PFSK-1 (cell line): Measurements from ENCODE around the gene FGD2.

Experiments
- FOXP2 ChIP-seq: optimal IDR thresholded peaks from 2 replicates; pipeline ENCODE3; 2011; ENCODE audit warnings: borderline replicate concordance, control low read depth, inconsistent platforms; ENCODE audit not compliant: insufficient read depth; ENCODE audit errors: extremely low read length, extremely low read depth
- POLR2AphosphoS5 ChIP-seq: IDR thresholded peaks from 2 replicates; pipeline ENCODE4 v1.6.1; 2012; ENCODE audit warnings: low read depth, mild to moderate bottlenecking, control low read depth, low read length, moderate library complexity
- SIN3A ChIP-seq: IDR thresholded peaks from 2 replicates; pipeline ENCODE4 v1.6.1; 2012; ENCODE audit warnings: mild to moderate bottlenecking, low read length, moderate library complexity, borderline replicate concordance; ENCODE audit not compliant: insufficient read depth
- TAF1 ChIP-seq: IDR thresholded peaks from 2 replicates; pipeline ENCODE4 v1.6.1; 2012; ENCODE audit warnings: low read length, control low read depth, borderline replicate concordance; ENCODE audit not compliant: insufficient read depth
- TF ChIP-seq, protein P1 (sequence below), 2 experiments: IDR thresholded peaks; 2 replicates each; pipeline versions ENCODE4 v1.6.1 to v1.8.0; 2011 to 2012; ENCODE audit warnings: low read depth in 2 of 2, low read length in 2 of 2, control low read depth in 1 of 2, inconsistent platforms in 1 of 2, mild to moderate bottlenecking in 1 of 2, moderate library complexity in 1 of 2; ENCODE audit not compliant: insufficient read depth in 1 of 2

FGD2 gene

DNA sequence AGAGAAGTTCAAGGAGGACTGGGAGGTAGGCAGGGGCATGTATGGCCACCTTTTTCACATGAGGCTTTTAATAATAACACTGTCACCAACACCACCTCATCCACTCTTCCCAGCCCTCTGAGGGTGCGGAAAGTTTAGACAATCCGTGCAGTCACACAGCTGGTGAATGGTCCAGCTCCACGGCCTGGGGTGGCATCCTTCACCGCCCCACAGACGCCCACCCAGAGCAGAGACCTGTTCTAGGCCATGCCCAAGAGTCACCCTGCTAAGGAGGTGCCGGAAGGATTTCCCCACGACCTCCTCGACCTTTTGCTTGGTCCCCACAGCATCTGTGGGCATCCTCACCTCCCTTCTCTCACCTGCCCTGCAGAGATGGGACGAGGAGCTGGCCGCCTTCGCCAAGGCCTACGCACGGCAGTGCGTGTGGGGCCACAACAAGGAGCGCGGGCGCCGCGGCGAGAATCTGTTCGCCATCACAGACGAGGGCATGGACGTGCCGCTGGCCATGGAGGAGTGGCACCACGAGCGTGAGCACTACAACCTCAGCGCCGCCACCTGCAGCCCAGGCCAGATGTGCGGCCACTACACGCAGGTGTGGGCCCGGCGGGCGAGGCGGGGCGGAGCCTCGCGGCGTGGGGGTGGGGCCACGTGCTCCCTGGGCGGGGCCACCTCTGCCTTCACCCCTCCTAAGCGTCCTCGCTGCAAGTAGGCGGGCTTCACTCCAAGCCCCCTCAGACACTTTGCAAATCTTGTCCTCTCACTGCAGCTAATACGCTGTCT is 46.5 kb upstream of the FGD2 start:
- TF ChIP-seq TAF1 (no peak), POLR2AphosphoS5 (no peak)
- TF ChIP-seq, protein P1, sequence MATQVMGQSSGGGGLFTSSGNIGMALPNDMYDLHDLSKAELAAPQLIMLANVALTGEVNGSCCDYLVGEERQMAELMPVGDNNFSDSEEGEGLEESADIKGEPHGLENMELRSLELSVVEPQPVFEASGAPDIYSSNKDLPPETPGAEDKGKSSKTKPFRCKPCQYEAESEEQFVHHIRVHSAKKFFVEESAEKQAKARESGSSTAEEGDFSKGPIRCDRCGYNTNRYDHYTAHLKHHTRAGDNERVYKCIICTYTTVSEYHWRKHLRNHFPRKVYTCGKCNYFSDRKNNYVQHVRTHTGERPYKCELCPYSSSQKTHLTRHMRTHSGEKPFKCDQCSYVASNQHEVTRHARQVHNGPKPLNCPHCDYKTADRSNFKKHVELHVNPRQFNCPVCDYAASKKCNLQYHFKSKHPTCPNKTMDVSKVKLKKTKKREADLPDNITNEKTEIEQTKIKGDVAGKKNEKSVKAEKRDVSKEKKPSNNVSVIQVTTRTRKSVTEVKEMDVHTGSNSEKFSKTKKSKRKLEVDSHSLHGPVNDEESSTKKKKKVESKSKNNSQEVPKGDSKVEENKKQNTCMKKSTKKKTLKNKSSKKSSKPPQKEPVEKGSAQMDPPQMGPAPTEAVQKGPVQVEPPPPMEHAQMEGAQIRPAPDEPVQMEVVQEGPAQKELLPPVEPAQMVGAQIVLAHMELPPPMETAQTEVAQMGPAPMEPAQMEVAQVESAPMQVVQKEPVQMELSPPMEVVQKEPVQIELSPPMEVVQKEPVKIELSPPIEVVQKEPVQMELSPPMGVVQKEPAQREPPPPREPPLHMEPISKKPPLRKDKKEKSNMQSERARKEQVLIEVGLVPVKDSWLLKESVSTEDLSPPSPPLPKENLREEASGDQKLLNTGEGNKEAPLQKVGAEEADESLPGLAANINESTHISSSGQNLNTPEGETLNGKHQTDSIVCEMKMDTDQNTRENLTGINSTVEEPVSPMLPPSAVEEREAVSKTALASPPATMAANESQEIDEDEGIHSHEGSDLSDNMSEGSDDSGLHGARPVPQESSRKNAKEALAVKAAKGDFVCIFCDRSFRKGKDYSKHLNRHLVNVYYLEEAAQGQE (IDR thresholded peaks at IDR 0.05; ENCODE audit: insufficient read depth in 1 of 2, low read depth in 2 of 2, low read length in 2 of 2): no peak

DNA sequence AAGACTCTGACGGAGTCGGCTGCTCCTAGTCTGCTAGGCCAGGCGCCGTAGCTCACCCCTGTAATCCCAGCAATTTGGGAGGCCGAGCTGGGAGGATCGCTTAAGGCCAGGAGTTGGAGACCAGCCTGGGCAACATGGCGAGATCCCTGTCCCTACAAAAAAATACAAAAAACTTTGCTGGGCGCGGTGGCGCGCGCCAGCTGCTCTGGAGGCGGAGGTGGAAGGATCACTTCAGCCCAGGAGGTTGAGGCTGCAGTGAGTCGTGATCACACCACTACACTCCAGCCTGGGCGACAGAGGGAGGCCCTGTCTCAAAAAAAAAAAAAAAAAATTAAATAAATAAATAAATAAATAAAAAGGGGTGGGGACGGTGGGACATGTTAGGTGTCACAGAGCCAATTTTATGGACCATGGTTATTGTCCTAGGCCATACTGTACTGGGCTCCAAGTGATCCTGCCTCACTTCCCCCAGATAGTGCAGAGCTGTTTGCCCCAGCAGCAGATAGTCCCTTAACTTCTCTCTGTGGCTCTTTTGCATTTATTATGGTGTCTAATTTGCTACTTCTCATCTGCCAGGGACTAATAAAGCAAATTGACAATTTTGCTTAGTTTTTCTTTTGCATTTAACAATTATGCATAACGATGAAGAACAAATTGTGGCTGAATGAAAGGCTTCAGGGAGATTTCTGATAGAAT is 45.8 kb upstream of the FGD2 start:
- TF ChIP-seq SIN3A (no peak), TAF1 (no peak), FOXP2 (no peak), POLR2AphosphoS5 (no peak)
- TF ChIP-seq, protein P1 (IDR thresholded peaks at IDR 0.05; ENCODE audit: insufficient read depth in 1 of 2, low read depth in 2 of 2, low read length in 2 of 2): no peak

DNA sequence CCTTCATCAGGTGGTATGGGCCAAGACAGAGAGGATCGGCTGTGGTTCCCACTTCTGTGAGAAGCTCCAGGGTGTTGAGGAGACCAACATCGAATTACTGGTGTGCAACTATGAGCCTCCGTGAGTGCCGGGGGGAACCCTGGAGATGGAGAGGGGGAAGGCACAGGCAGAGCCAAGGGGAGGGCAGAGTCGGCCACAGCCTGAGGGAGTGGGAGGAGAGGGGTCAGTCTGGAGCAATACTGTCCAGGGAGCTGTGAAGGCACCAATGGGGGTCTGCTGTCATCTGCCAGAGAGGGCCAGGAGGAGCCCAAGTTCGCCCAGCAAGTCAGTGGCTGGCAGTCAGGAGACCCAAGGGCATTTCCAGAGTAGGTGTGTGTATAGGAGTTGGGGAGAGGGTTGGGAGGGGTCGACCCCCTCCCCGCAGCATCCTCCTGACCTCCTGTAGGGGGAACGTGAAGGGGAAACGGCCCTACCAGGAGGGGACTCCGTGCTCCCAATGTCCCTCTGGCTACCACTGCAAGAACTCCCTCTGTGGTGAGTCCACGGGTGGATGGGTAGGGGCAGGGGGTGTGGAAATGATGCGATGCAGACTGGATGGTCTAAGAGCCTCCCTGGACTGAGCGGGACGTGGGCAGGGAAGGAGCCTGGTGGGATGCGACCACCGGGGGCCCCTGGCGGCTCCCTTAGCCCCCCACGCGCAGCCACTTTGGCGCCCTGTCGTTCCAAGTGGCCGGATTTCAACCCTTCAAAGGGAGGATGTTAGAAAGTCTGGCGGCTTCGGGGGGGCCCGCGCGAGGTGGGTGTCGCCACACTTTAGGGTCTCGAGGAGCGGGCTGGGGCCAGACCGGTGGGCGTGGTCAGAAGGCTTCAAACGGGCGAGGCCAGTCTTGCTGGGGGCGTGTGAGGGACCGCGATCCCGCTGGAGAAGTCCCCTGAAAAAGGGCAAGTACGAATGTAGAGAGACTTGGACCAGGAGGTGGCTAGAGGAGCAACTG is 43.7 kb upstream of the FGD2 start:
- TF ChIP-seq TAF1 (no peak), POLR2AphosphoS5 (no peak), SIN3A (no peak), FOXP2 (no peak)
- TF ChIP-seq, protein P1 (IDR thresholded peaks at IDR 0.05; ENCODE audit: insufficient read depth in 1 of 2, low read depth in 2 of 2, low read length in 2 of 2): no peak

DNA sequence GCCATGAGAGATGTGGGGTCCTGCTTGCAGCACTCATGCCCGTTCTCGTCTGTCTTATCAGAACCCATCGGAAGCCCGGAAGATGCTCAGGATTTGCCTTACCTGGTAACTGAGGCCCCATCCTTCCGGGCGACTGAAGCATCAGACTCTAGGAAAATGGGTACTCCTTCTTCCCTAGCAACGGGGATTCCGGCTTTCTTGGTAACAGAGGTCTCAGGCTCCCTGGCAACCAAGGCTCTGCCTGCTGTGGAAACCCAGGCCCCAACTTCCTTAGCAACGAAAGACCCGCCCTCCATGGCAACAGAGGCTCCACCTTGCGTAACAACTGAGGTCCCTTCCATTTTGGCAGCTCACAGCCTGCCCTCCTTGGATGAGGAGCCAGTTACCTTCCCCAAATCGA is 42.6 kb upstream of the FGD2 start:
- no peak for TF ChIP-seq TAF1
- no peak for TF ChIP-seq POLR2AphosphoS5
- TF ChIP-seq, protein P1 (IDR thresholded peaks at IDR 0.05; ENCODE audit: insufficient read depth in 1 of 2, low read depth in 2 of 2, low read length in 2 of 2): no peak
- no peak for TF ChIP-seq SIN3A
- no peak for TF ChIP-seq FOXP2
